ENCODE results near the gene INTS1. TPM values are rescaled to one million over a fixed set of nuclear protein-coding genes. Genes with fewer than 3 reads are reported as not detected.

INTS1 gene
- total and polyA plus RNA-seq, 10 of the 15 experiments (the other 5 are each of a cell fraction or from before 2014, with no cell fraction given), result 0.52 to 89.0 (median 15.1) TPM

GRCh38 chr7:1546274-1546908 is 42.2 kb upstream of the INTS1 start:
- POLR2A ChIA-PET, result no interaction called here
- in situ Hi-C loops (cut with MboI), result no loop called here

More at GRCh38 chr7:1546274-1546908, 42.2 kb upstream of the INTS1 start:
- no peaks in the 10 kb centered on the region for H3K27me3 ChIP-seq (replicated peaks in 1 of 2; ENCODE audit: control insufficient read depth in 2 of 2, insufficient read depth in 2 of 2, low read length in 1 of 2)
- no peaks in the 10 kb centered on the region for H4K20me1 ChIP-seq (ENCODE audit: control insufficient read depth, insufficient read depth)
- ChIA-PET SMC1A (ENCODE audit: uncharacterized antibody, unreplicated experiment) (no interaction called here), RAD21 (ENCODE audit: unreplicated experiment) (no interaction called here), CTCF (no interaction called here)
- H3K27ac ChIP-seq (ENCODE audit: control insufficient read depth, insufficient read depth), result no peak overlapping the region
- BruUV-seq (replicated peaks), result no TSS peak
- H3K36me3 ChIP-seq (ENCODE audit: control insufficient read depth in 2 of 2, insufficient read depth in 2 of 2, low read length in 1 of 2), result peaks cover 0 to 4% of the 10 kb centered on the region in 2 experiments; a peak in 2 of 4 replicates
- ATAC-seq, result no peak
- no peaks in the 10 kb centered on the region for H3K4me1 ChIP-seq (ENCODE audit: control insufficient read depth, insufficient read depth, low read length)
- H3K9me3 ChIP-seq (replicated peaks; ENCODE audit: control insufficient read depth, insufficient read depth, low read length), result no peaks in the 10 kb centered on the region
- intact Hi-C loops (cut with micrococcal nuclease; ENCODE audit: unreplicated experiment), result no loop called here
- 90% methylated on average over 28 of the region's 28 CpGs for WGBS (ENCODE audit: insufficient coverage, insufficient replicate concordance, low lambda C conversion rate, missing lambda C conversion rate)
- H2AFZ ChIP-seq (ENCODE audit: control insufficient read depth, low read depth, low read length), result no peak overlapping the region
- no peak overlapping the region for H3K4me3 ChIP-seq
- no peaks in the 10 kb centered on the region for H3K79me2 ChIP-seq (ENCODE audit: control insufficient read depth, insufficient read depth, low read length)
- H3K4me2 ChIP-seq (ENCODE audit: control insufficient read depth, insufficient read depth), result no peak overlapping the region
- no peak for FAIRE-seq
- DNase-seq (ENCODE audit: low read depth, low spot score), result no peak
- TF ChIP-seq SIN3A (IDR thresholded peaks at IDR 0.05; ENCODE audit: low read depth, low read length), result no peak
- TF ChIP-seq ZNF687 (IDR thresholded peaks at IDR 0.05), result no peak
- TF ChIP-seq CEBPB (IDR thresholded peaks at IDR 0.05; ENCODE audit: borderline replicate concordance in 1 of 2, low read depth in 2 of 2, low read length in 2 of 2), result no peak
- no peak for TF ChIP-seq RB1 (IDR thresholded peaks at IDR 0.05; ENCODE audit: borderline replicate concordance)
- no peak for TF ChIP-seq TAF1 (IDR thresholded peaks at IDR 0.05; ENCODE audit: borderline replicate concordance, low read depth, low read length)
- no peak for TF ChIP-seq SUZ12 (IDR thresholded peaks at IDR 0.05; ENCODE audit: unreplicated experiment)
- no peak for TF ChIP-seq ETV6 (conservative IDR thresholded peaks at IDR 0.05 in 1 of 2, IDR thresholded peaks at IDR 0.05 in 1 of 2; ENCODE audit: borderline replicate concordance in 1 of 2, low read depth in 1 of 2)
- no peak for TF ChIP-seq IRF4 (IDR thresholded peaks at IDR 0.05; ENCODE audit: low read depth, low read length)
- TF ChIP-seq NFYB (IDR thresholded peaks at IDR 0.05; ENCODE audit: insufficient read depth, low read depth, low read length), result no peak
- TF ChIP-seq NFXL1 (IDR thresholded peaks at IDR 0.05; ENCODE audit: borderline replicate concordance), result no peak
- no peak for TF ChIP-seq ZBTB33 (IDR thresholded peaks at IDR 0.05)
- no peak for TF ChIP-seq EED (IDR thresholded peaks at IDR 0.05; ENCODE audit: low read depth)
- TF ChIP-seq MEF2A (IDR thresholded peaks at IDR 0.05; ENCODE audit: insufficient read depth, low read depth, low read length), result no peak
- H3K9ac ChIP-seq (ENCODE audit: control insufficient read depth, insufficient read depth, low read length), result no peak overlapping the region

Measured in GM12878 (cell line).